A549 treated with AZD2906 at 1 μM for 4 hours (cell line): ENCODE results near the gene LIPF. TPM values are rescaled to one million over a fixed set of nuclear protein-coding genes. Genes with fewer than 3 reads are reported as not detected.

Experiments
- total RNA-seq: library from RNA; stranded (reverse); fragments of 200-300 nt; extraction: Qiagen RNA extraction; gene quantifications from 5 replicates; pipeline ENCODE4 v1.2.3, GENCODE V29; 2022

Gene LIPF, protein sequence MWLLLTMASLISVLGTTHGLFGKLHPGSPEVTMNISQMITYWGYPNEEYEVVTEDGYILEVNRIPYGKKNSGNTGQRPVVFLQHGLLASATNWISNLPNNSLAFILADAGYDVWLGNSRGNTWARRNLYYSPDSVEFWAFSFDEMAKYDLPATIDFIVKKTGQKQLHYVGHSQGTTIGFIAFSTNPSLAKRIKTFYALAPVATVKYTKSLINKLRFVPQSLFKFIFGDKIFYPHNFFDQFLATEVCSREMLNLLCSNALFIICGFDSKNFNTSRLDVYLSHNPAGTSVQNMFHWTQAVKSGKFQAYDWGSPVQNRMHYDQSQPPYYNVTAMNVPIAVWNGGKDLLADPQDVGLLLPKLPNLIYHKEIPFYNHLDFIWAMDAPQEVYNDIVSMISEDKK
- not detected in 5 replicates for total RNA-seq

DNA sequence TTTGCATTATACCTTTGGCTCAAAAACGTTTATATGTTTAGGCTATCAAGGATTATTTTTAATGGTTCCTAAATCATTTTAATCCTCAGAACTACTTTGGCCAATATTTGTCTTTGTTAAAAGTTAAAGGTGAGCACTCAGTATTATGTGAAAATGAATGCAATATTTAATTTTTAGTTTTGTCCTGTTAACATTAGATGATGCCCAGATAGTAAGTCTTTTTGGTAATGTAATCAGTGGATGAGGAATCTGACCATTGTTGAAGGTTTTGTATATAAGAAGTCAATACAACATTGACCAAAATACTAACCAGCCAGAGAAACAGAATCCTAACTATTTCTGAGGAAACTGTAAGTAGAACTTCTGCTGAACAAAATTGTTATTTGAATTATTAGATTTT, at the start of gene LIPF:
Gene LIPF, plus strand, starts transcription at position 301 of the 400 bp plus-strand sequence. CDS start 2,856 bp downstream, outside the sequence.

DNA sequence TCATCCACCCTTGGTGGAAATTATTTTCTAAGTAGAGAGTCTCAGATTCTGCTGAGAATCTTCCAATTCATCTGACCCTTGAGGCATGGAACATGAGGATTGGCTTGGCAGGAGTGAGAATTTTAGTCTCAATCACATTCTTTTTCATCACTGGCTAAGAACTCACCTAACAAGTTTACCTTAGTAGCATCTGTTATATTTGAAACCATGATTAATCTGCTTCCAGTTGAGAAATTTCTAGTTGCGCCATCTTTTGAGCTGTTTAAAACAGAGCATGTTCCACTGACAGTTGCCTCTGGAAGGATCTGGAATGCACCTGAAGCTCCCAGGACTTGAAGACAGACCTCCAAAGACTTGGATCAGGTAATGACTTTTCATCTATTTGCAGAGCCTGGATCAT, 41.7 kb downstream of the LIPF start, which contains the start of gene LIPK:
Gene LIPK, plus strand, starts transcription at position 292 of the 400 bp plus-strand sequence. CDS start 18,295 bp downstream, outside the sequence.

Other genes with a start within 250 kb of the LIPF start
- 6.9 to 9.3 TPM (median 8.8 TPM) in 5 replicates for gene RNLS, start 81.1 kb upstream of the LIPF start, total RNA-seq
- gene LIPJ, start 77.7 kb upstream of the LIPF start, total RNA-seq: not detected in 5 replicates
- not detected in 5 replicates for gene LIPK, start 41.8 kb downstream of the LIPF start, total RNA-seq
- gene LIPN, start 95.6 kb downstream of the LIPF start, total RNA-seq: not detected in 5 replicates
- gene LIPM, start 138.3 kb downstream of the LIPF start, total RNA-seq: not detected in 5 replicates
- 0.31 to 0.40 TPM (median 0.37 TPM) in 5 replicates for gene ANKRD22, start 187.4 kb downstream of the LIPF start, total RNA-seq
- 23.1 to 27.7 TPM (median 25.4 TPM) in 5 replicates for gene STAMBPL1, start 215.8 kb downstream of the LIPF start, total RNA-seq